ENCODE results near the gene CENPP.

DNA sequence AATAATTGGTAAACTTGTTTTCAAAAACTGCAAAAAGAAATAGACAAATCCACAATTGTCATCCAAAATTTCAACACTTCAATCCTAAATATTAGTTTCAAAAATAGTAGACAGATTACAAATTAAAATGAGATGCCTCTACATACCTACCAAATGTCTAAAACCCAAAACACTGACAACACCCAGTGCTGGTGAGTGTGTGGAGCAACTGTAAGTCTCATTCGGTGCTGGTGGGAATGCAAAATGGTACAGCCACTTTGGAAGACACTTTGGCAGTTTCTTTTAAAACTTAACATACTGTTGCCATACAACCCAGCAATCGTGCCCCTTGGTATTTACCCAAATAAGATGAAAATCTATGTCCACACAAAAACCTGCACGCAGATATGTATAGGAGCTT is 203.4 kb downstream of the CENPP start:
- TF ChIP-seq, protein P1, sequence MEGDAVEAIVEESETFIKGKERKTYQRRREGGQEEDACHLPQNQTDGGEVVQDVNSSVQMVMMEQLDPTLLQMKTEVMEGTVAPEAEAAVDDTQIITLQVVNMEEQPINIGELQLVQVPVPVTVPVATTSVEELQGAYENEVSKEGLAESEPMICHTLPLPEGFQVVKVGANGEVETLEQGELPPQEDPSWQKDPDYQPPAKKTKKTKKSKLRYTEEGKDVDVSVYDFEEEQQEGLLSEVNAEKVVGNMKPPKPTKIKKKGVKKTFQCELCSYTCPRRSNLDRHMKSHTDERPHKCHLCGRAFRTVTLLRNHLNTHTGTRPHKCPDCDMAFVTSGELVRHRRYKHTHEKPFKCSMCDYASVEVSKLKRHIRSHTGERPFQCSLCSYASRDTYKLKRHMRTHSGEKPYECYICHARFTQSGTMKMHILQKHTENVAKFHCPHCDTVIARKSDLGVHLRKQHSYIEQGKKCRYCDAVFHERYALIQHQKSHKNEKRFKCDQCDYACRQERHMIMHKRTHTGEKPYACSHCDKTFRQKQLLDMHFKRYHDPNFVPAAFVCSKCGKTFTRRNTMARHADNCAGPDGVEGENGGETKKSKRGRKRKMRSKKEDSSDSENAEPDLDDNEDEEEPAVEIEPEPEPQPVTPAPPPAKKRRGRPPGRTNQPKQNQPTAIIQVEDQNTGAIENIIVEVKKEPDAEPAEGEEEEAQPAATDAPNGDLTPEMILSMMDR (IDR thresholded peaks at IDR 0.05), result no peak
- TF ChIP-seq POLR2A (IDR thresholded peaks at IDR 0.05), result no peak
